SK-N-SH (cell line): ENCODE measurements around the gene PRICKLE3.

ENCODE experiments used
- RFX5 ChIP-seq: IDR thresholded peaks from 2 replicates; pipeline ENCODE4 v1.6.1; 2012; ENCODE audit warnings: mild to moderate bottlenecking, improper control_type of control experiment, low read length
- TF ChIP-seq, protein P1 (sequence below): fragments of 200-600 bp; sonication (generic); IDR thresholded peaks from 2 replicates; pipeline ENCODE4 v1.6.1; 2017; ENCODE audit warnings: antibody characterized with exemption, mild to moderate bottlenecking, moderate library complexity

- TF ChIP-seq, protein P1, sequence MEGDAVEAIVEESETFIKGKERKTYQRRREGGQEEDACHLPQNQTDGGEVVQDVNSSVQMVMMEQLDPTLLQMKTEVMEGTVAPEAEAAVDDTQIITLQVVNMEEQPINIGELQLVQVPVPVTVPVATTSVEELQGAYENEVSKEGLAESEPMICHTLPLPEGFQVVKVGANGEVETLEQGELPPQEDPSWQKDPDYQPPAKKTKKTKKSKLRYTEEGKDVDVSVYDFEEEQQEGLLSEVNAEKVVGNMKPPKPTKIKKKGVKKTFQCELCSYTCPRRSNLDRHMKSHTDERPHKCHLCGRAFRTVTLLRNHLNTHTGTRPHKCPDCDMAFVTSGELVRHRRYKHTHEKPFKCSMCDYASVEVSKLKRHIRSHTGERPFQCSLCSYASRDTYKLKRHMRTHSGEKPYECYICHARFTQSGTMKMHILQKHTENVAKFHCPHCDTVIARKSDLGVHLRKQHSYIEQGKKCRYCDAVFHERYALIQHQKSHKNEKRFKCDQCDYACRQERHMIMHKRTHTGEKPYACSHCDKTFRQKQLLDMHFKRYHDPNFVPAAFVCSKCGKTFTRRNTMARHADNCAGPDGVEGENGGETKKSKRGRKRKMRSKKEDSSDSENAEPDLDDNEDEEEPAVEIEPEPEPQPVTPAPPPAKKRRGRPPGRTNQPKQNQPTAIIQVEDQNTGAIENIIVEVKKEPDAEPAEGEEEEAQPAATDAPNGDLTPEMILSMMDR: no peak
- no peak for TF ChIP-seq RFX5
These were observed 14.0 kb upstream of the PRICKLE3 start, which contains the start of gene SYP for GRCh38 chrX:49199906-49200771.
